Prostate gland (tissue), 2 donors: ENCODE data around the gene GTSE1. TPM values are rescaled to one million over a fixed set of nuclear protein-coding genes. Genes with fewer than 3 reads are reported as not detected.

Experiments
- DNase-seq: peaks from one replicate; pipeline ENCODE4 v3.0.0-alpha.2; 2019; ENCODE audit warnings: low spot score
- H3K27ac ChIP-seq, 2 donors: fragments of 200-600 bp; sonication (generic); 2 replicates each; pipeline ENCODE4 v1.5.1; 2017 to 2019
- H3K27me3 ChIP-seq: fragments of 200-600 bp; sonication (generic); replicated peaks from 2 replicates; pipeline ENCODE4 v1.5.1; 2019; ENCODE audit not compliant: insufficient read depth
- H3K36me3 ChIP-seq, 2 donors: fragments of 200-600 bp; sonication (generic); 1 replicate in 1 of 2; 2 replicates in 1 of 2; pipeline versions ENCODE4 v1.5.1 to v1.8.1; 2017 to 2019
- H3K4me1 ChIP-seq: fragments of 200-600 bp; sonication (generic); replicated peaks from 2 replicates; pipeline ENCODE4 v1.5.1; 2019
- H3K4me3 ChIP-seq, 2 donors: fragments of 200-600 bp; sonication (generic); 2 replicates each; pipeline ENCODE4 v1.5.1; 2017 to 2019
- H3K9me3 ChIP-seq: fragments of 200-600 bp; sonication (generic); 2 replicates; pipeline ENCODE4 v1.5.1; 2017
- POLR2A ChIP-seq: fragments of 450-650 bp; IDR thresholded peaks from one replicate; pipeline ENCODE4 v1.6.1; 2016; ENCODE audit warnings: antibody characterized with exemption, mild to moderate bottlenecking
- POLR2AphosphoS5 ChIP-seq: sonication (generic); formaldehyde crosslinking; IDR thresholded peaks from one replicate; pipeline ENCODE4 v1.6.1; 2017; ENCODE audit warnings: antibody characterized with exemption
- WGBS: methylation state at CpG from one replicate; pipeline ENCODE4 v1.1.5; 2018; 5-methylcytosine and 5-hydroxymethylcytosine counted together
- intact Hi-C: fragments of 100-400 bp; cut with DNase I; formaldehyde crosslinking; loops from one replicate; pipeline ENCODE4 v1.14.2; 2022
- total RNA-seq, 2 donors: library from RNA; depleted of rRNA; stranded (reverse); fragments of >200 nt; gene quantifications; one replicate each; pipeline ENCODE4 v1.1.0, GENCODE V29; 2016
- TF ChIP-seq, protein P1 (sequence below), 4 experiments: fragments of 200-600 bp in 2 of 4; fragments of 450-650 bp in 2 of 4; sonication (generic) in 2 of 4; IDR thresholded peaks; 1 replicate in 3 of 4; 2 replicates in 1 of 4; pipeline ENCODE4 v1.5.1; 2016 to 2019; ENCODE audit warnings: antibody characterized with exemption in 4 of 4, mild to moderate bottlenecking in 2 of 4, moderate library complexity in 2 of 4

The GTSE1 gene
- total RNA-seq, 2 donors from 2014 or later = 0.46 to 4.8 TPM

- intact Hi-C loops = no loop called here
- DNase-seq = no peak
- H3K4me1 ChIP-seq = peaks cover 5% of the 10 kb centered on the region
- peaks cover 7 to 14% of the 10 kb centered on the region in 2 donors for H3K36me3 ChIP-seq
- no peaks in the 10 kb centered on the region for H3K27me3 ChIP-seq
- H3K4me3 ChIP-seq = no peak overlapping the region
- H3K27ac ChIP-seq = no peak overlapping the region
- no peak for TF ChIP-seq POLR2A
- no peak for TF ChIP-seq POLR2AphosphoS5
- TF ChIP-seq, protein P1, sequence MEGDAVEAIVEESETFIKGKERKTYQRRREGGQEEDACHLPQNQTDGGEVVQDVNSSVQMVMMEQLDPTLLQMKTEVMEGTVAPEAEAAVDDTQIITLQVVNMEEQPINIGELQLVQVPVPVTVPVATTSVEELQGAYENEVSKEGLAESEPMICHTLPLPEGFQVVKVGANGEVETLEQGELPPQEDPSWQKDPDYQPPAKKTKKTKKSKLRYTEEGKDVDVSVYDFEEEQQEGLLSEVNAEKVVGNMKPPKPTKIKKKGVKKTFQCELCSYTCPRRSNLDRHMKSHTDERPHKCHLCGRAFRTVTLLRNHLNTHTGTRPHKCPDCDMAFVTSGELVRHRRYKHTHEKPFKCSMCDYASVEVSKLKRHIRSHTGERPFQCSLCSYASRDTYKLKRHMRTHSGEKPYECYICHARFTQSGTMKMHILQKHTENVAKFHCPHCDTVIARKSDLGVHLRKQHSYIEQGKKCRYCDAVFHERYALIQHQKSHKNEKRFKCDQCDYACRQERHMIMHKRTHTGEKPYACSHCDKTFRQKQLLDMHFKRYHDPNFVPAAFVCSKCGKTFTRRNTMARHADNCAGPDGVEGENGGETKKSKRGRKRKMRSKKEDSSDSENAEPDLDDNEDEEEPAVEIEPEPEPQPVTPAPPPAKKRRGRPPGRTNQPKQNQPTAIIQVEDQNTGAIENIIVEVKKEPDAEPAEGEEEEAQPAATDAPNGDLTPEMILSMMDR (IDR thresholded peaks at IDR 0.05) = no peak
- H3K9me3 ChIP-seq = no peaks in the 10 kb centered on the region
- 88% methylated on average over 13 of the region's 13 CpGs for WGBS
Measured at GRCh38 chr22:46340676-46341075, 44.0 kb downstream of the GTSE1 start.

DNA sequence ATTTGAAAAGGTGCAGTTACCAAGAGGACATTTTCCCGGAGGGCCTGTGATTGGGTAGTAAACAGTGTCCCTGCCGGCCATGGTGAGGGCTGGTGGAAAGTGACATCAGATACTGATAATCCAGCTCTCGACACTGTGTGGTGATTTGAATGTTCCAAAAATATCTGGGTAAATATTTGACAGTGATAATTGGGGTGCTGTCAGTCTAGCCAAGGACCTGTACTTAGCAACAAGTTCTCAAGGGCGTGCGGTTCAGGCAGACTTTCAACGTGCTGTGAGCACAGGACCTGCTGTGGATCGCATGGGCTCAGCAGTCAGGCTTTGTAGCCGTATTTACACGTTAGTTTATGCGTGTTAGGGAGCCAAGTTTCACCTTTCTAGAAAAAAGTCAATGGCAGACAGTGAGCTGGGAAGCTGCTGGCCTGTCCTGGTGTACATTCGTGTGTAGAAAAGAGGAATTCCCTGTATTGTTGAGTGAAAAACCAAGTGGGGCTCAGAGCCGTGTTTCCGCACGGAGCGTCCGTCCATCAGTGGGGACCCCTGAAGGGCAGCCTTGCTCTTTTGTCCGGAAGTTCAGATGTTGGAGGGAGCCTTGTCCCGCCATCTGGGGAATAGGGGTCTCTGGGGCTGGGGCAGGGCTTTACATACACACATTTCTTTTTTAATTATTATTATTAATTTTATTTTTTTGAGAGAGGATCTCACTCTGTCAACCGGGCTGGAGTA is 50.2 kb downstream of the GTSE1 start:
- TF ChIP-seq, protein P1 (IDR thresholded peaks at IDR 0.05) = no peak
- no peak for TF ChIP-seq POLR2A
- no peak for TF ChIP-seq POLR2AphosphoS5
- no peak for DNase-seq
- Histone ChIP-seq H3K9me3 (no peaks in the 10 kb centered on the region), H3K4me1 (no peaks in the 10 kb centered on the region), H3K27me3 (no peaks in the 10 kb centered on the region), H3K36me3 (peaks cover 8 to 9% of the 10 kb centered on the region in 2 donors), H3K27ac (no peak overlapping the region), H3K4me3 (no peak overlapping the region)
- intact Hi-C loops = no loop called here
- WGBS = 86% methylated on average over 19 of the region's 19 CpGs

DNA sequence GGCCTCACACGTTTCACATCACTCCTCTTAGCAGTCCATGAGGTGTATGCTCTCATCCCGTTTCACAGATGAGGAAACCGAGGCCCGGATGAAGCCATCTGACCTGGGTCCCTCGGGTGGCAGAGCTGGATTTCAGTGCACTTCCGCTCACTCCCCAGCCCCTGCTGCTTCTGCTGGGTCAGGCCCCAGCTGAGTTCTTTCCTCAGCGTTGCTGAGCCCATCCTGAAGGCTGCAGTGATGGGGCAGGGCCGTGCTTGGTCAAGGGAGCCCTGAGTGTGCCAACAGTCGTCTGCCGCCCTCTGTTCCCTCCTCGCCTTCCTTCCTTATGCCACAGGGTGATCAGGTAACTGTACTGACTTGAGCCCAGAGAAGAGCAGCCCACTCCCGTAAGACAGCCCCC is 51.0 kb downstream of the GTSE1 start:
- H3K4me3 ChIP-seq = no peak overlapping the region
- WGBS = 88% methylated on average over 12 of the region's 12 CpGs
- intact Hi-C loops = no loop called here
- TF ChIP-seq POLR2A (no peak), POLR2AphosphoS5 (no peak)
- TF ChIP-seq, protein P1 (IDR thresholded peaks at IDR 0.05) = no peak
- H3K27me3 ChIP-seq = no peaks in the 10 kb centered on the region
- peaks cover 8 to 15% of the 10 kb centered on the region in 2 donors for H3K36me3 ChIP-seq
- no peak for DNase-seq
- no peaks in the 10 kb centered on the region for H3K4me1 ChIP-seq
- no peak overlapping the region for H3K27ac ChIP-seq
- no peaks in the 10 kb centered on the region for H3K9me3 ChIP-seq

DNA sequence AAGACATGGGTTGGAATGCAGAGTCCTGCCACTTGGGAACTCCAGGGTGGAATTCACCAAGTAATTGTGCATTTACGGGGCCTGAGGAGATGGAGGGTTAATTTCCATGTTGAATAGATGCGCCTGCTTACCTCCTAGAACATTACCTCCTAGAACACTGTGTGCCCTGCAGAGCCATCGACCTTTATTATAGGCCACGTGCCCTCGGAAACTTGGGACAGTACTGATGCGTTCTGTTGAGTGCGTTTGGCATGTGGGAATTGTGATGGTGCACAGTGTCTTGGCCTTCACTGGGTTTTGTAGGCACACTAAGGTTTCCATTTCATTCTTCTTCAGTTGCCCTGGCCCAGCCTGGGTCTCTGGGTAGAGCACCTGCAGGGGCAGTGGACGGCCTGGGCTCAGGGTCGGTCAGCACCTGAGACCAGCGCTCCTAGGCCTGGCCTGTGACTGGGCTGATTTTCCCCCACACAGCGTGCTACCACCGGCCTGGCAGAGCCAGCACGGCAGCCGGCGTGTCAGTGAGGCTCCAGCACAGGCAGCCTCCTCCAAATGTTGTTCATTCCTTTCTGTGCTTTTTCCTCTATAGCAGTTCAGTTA is 51.5 kb downstream of the GTSE1 start:
- no peak overlapping the region for H3K27ac ChIP-seq
- TF ChIP-seq POLR2A = no peak
- TF ChIP-seq, protein P1 (IDR thresholded peaks at IDR 0.05) = no peak
- TF ChIP-seq POLR2AphosphoS5 = no peak
- H3K9me3 ChIP-seq = no peaks in the 10 kb centered on the region
- 93% methylated on average over 15 of the region's 15 CpGs for WGBS
- H3K27me3 ChIP-seq = no peaks in the 10 kb centered on the region
- no peaks in the 10 kb centered on the region for H3K4me1 ChIP-seq
- no peak overlapping the region for H3K4me3 ChIP-seq
- DNase-seq = no peak
- intact Hi-C loops = no loop called here
- H3K36me3 ChIP-seq = peaks cover 8 to 16% of the 10 kb centered on the region in 2 donors

- TF ChIP-seq POLR2A = no peak
- TF ChIP-seq, protein P1 (IDR thresholded peaks at IDR 0.05) = no peak
- no peak for TF ChIP-seq POLR2AphosphoS5
- H3K27me3 ChIP-seq = no peaks in the 10 kb centered on the region
- no peak overlapping the region for H3K4me3 ChIP-seq
- DNase-seq = no peak
- no peak overlapping the region for H3K27ac ChIP-seq
- H3K36me3 ChIP-seq = peaks cover 5 to 16% of the 10 kb centered on the region in 2 donors
- intact Hi-C loops = no loop called here
- no peaks in the 10 kb centered on the region for H3K9me3 ChIP-seq
- H3K4me1 ChIP-seq = no peaks in the 10 kb centered on the region
- WGBS = 81% methylated on average over 18 of the region's 18 CpGs
Measured at GRCh38 chr22:46349238-46349637, 52.6 kb downstream of the GTSE1 start.
